ENCODE data around the gene ZBTB47.

Gene ZBTB47

GRCh38 chr3:42631620-42632019 lies 21.9 kb upstream of the ZBTB47 start:
- Histone ChIP-seq H3K9me3 (ENCODE audit: insufficient read depth, low read length, severe bottlenecking) (no peaks in the 10 kb centered on the region), H3K36me3 (ENCODE audit: insufficient read depth, low read length) (peaks cover 87% of the 10 kb centered on the region), H3K27me3 (ENCODE audit: insufficient read depth, low read length, poor library complexity) (no peaks in the 10 kb centered on the region), H3K79me2 (ENCODE audit: insufficient read depth, low read length) (no peaks in the 10 kb centered on the region; the same call in 1 of the 2 replicates), H3K27ac (ENCODE audit: low read length) (no peak overlapping the region), H3K9ac (ENCODE audit: low read depth, low read length) (no peak overlapping the region), H3K4me2 (ENCODE audit: insufficient read depth, low read length) (no peak overlapping the region), H3K4me1 (ENCODE audit: insufficient read depth, low read length) (no peaks in the 10 kb centered on the region), H4K20me1 (ENCODE audit: insufficient read depth, low read length) (no peaks in the 10 kb centered on the region), H3K4me3 (ENCODE audit: low read depth in 1 of 2, low read length in 2 of 2) (no peak overlapping the region), H2AFZ (ENCODE audit: low read depth, low read length) (no peak overlapping the region)
- ATAC-seq (ENCODE audit: insufficient read depth, low read depth), result no peak
- TF ChIP-seq CTCF (IDR thresholded peaks at IDR 0.05; ENCODE audit: borderline replicate concordance, extremely low read depth, low read length, poor library complexity, severe bottlenecking) (no peak), EZH2 (IDR thresholded peaks at IDR 0.05; ENCODE audit: borderline replicate concordance, low read depth, low read length, severe bottlenecking) (no peak)
- no peak for DNase-seq

GRCh38 chr3:42632146-42632545 lies 21.4 kb upstream of the ZBTB47 start:
- H3K4me1 ChIP-seq (ENCODE audit: insufficient read depth, low read length), result no peaks in the 10 kb centered on the region
- no peak overlapping the region for H3K4me2 ChIP-seq (ENCODE audit: insufficient read depth, low read length)
- peaks cover 87% of the 10 kb centered on the region for H3K36me3 ChIP-seq (ENCODE audit: insufficient read depth, low read length)
- H3K79me2 ChIP-seq (ENCODE audit: insufficient read depth, low read length), result no peaks in the 10 kb centered on the region; the same call in 1 of the 2 replicates
- H3K27ac ChIP-seq (ENCODE audit: low read length), result no peak overlapping the region
- no peaks in the 10 kb centered on the region for H3K27me3 ChIP-seq (ENCODE audit: insufficient read depth, low read length, poor library complexity)
- no peak overlapping the region for H2AFZ ChIP-seq (ENCODE audit: low read depth, low read length)
- no peak overlapping the region for H3K4me3 ChIP-seq (ENCODE audit: low read depth in 1 of 2, low read length in 2 of 2)
- no peaks in the 10 kb centered on the region for H4K20me1 ChIP-seq (ENCODE audit: insufficient read depth, low read length)
- DNase-seq (no peak), ATAC-seq (ENCODE audit: insufficient read depth, low read depth) (no peak)
- H3K9me3 ChIP-seq (ENCODE audit: insufficient read depth, low read length, severe bottlenecking), result no peaks in the 10 kb centered on the region
- no peak overlapping the region for H3K9ac ChIP-seq (ENCODE audit: low read depth, low read length)
- TF ChIP-seq CTCF (IDR thresholded peaks at IDR 0.05; ENCODE audit: borderline replicate concordance, extremely low read depth, low read length, poor library complexity, severe bottlenecking) (no peak), EZH2 (IDR thresholded peaks at IDR 0.05; ENCODE audit: borderline replicate concordance, low read depth, low read length, severe bottlenecking) (no peak)

GRCh38 chr3:42633544-42633943 lies 20.0 kb upstream of the ZBTB47 start:
- Histone ChIP-seq H3K4me1 (ENCODE audit: insufficient read depth, low read length) (no peaks in the 10 kb centered on the region), H2AFZ (ENCODE audit: low read depth, low read length) (no peak overlapping the region), H3K4me2 (ENCODE audit: insufficient read depth, low read length) (no peak overlapping the region), H4K20me1 (ENCODE audit: insufficient read depth, low read length) (no peaks in the 10 kb centered on the region), H3K27me3 (ENCODE audit: insufficient read depth, low read length, poor library complexity) (no peaks in the 10 kb centered on the region), H3K9me3 (ENCODE audit: insufficient read depth, low read length, severe bottlenecking) (no peaks in the 10 kb centered on the region), H3K9ac (ENCODE audit: low read depth, low read length) (no peak overlapping the region), H3K79me2 (ENCODE audit: insufficient read depth, low read length) (no peaks in the 10 kb centered on the region), H3K27ac (ENCODE audit: low read length) (no peak overlapping the region), H3K4me3 (ENCODE audit: low read depth in 1 of 2, low read length in 2 of 2) (no peak overlapping the region), H3K36me3 (ENCODE audit: insufficient read depth, low read length) (peaks cover 87% of the 10 kb centered on the region)
- TF ChIP-seq EZH2 (IDR thresholded peaks at IDR 0.05; ENCODE audit: borderline replicate concordance, low read depth, low read length, severe bottlenecking) (no peak), CTCF (IDR thresholded peaks at IDR 0.05; ENCODE audit: borderline replicate concordance, extremely low read depth, low read length, poor library complexity, severe bottlenecking) (no peak)
- no peak for DNase-seq
- ATAC-seq (ENCODE audit: insufficient read depth, low read depth), result no peak

- Histone ChIP-seq H3K4me2 (ENCODE audit: insufficient read depth, low read length) (no peak overlapping the region), H3K9ac (ENCODE audit: low read depth, low read length) (no peak overlapping the region), H3K79me2 (ENCODE audit: insufficient read depth, low read length) (no peaks in the 10 kb centered on the region), H3K4me3 (ENCODE audit: low read depth in 1 of 2, low read length in 2 of 2) (no peak overlapping the region), H3K27me3 (ENCODE audit: insufficient read depth, low read length, poor library complexity) (no peaks in the 10 kb centered on the region), H3K27ac (ENCODE audit: low read length) (no peak overlapping the region), H3K4me1 (ENCODE audit: insufficient read depth, low read length) (no peaks in the 10 kb centered on the region), H2AFZ (ENCODE audit: low read depth, low read length) (no peak overlapping the region), H4K20me1 (ENCODE audit: insufficient read depth, low read length) (no peaks in the 10 kb centered on the region), H3K36me3 (ENCODE audit: insufficient read depth, low read length) (peaks cover 97% of the 10 kb centered on the region), H3K9me3 (ENCODE audit: insufficient read depth, low read length, severe bottlenecking) (no peaks in the 10 kb centered on the region)
- no peak for DNase-seq
- TF ChIP-seq EZH2 (IDR thresholded peaks at IDR 0.05; ENCODE audit: borderline replicate concordance, low read depth, low read length, severe bottlenecking), result no peak
- TF ChIP-seq CTCF (IDR thresholded peaks at IDR 0.05; ENCODE audit: borderline replicate concordance, extremely low read depth, low read length, poor library complexity, severe bottlenecking), result peak; percentile 30
- no peak for ATAC-seq (ENCODE audit: insufficient read depth, low read depth)
Observed at GRCh38 chr3:42635111-42635510, 18.4 kb upstream of the ZBTB47 start.

Measured in DND-41 (cell line).